Endothelial cell of umbilical vein (primary cell): Measurements from ENCODE around the gene TEDC1. TPM values are rescaled to one million over a fixed set of nuclear protein-coding genes. Genes with fewer than 3 reads are reported as not detected.

Source experiments
- BruUV-seq: library from RNA; stranded (reverse); fragments of 400-500 nt; replicated peaks from 2 replicates; lab custom pipeline; 2021; lab: Mats Ljungman, UMichigan
- CTCF ChIA-PET: fragments of 300-600, 350-600 bp; sonication (Branson Sonifier 250); formaldehyde crosslinking; loops from one replicate; lab custom pipeline; 2021; ENCODE audit warnings: antibody characterized with exemption, inconsistent platforms; lab: Charles Lee
- POLR2A ChIA-PET: fragments of 300-600, 350-600 bp; sonication (Branson Sonifier 250); formaldehyde crosslinking; loops from one replicate; lab custom pipeline; 2021; ENCODE audit warnings: antibody characterized with exemption, inconsistent platforms; lab: Charles Lee
- DNase-seq: peaks from one replicate; pipeline ENCODE4 v3.0.0-alpha.2; 2011; ENCODE audit warnings: low read depth, low spot score
- FAIRE-seq: peaks from 2 replicates; lab custom pipeline; 2011; peaks lifted over from hg19 to GRCh38; lab: Jason Lieb, UNC
- H2AFZ ChIP-seq: 2 replicates; pipeline ENCODE4 v1.6.0; 2012; ENCODE audit warnings: low read depth, low read length, control low read depth, inconsistent platforms
- H3K27ac ChIP-seq: 2 replicates; pipeline ENCODE4 v1.5.1; 2011; ENCODE audit warnings: low read depth, mild to moderate bottlenecking, control low read depth, low read length, moderate library complexity; ENCODE audit not compliant: insufficient read depth
- H3K27me3 ChIP-seq, 2 experiments: 2 replicates each; pipeline versions ENCODE4 v1.6.0 to v1.6.1; 2011; ENCODE audit warnings: low read length in 2 of 2, mixed read lengths in 1 of 2; ENCODE audit not compliant: control insufficient read depth in 2 of 2, insufficient read depth in 2 of 2
- H3K36me3 ChIP-seq, 2 experiments: 2 replicates in 1 of 2; 3 replicates in 1 of 2; pipeline ENCODE4 v1.5.1; 2011; ENCODE audit warnings: low read length in 2 of 2, mild to moderate bottlenecking in 1 of 2, moderate library complexity in 1 of 2; ENCODE audit not compliant: control insufficient read depth in 2 of 2, insufficient read depth in 2 of 2; ENCODE audit errors: extremely low read depth in 1 of 2
- H3K4me1 ChIP-seq: 3 replicates; pipeline ENCODE4 v1.5.1; 2011; ENCODE audit warnings: mild to moderate bottlenecking, low read length; ENCODE audit not compliant: control insufficient read depth, insufficient read depth; ENCODE audit errors: extremely low read depth
- H3K4me2 ChIP-seq: 2 replicates; pipeline ENCODE4 v1.6.1; 2011; ENCODE audit warnings: low read length, control low read depth, mixed read lengths; ENCODE audit not compliant: insufficient read depth
- H3K4me3 ChIP-seq, 3 experiments: fragments of 200-600 bp in 1 of 3; sonication (generic), shearing (Covaris generic) in 1 of 3; replicated peaks in 1 of 3; 2 replicates each; pipeline ENCODE4 v1.5.1; 2011 to 2016; ENCODE audit warnings: control low read depth in 3 of 3, low read length in 3 of 3, mild to moderate bottlenecking in 2 of 3, inconsistent platforms in 1 of 3, low read depth in 1 of 3, moderate library complexity in 1 of 3; ENCODE audit not compliant: insufficient read depth in 1 of 3
- H3K79me2 ChIP-seq: 2 replicates; pipeline ENCODE4 v1.6.0; 2012; ENCODE audit warnings: low read length, inconsistent platforms; ENCODE audit not compliant: control insufficient read depth, insufficient read depth
- H3K9ac ChIP-seq: replicated peaks from 2 replicates; pipeline ENCODE3; 2011; ENCODE audit warnings: low read length, control low read depth; ENCODE audit not compliant: insufficient read depth; ENCODE audit errors: extremely low read depth
- H3K9me1 ChIP-seq: replicated peaks from 3 replicates; pipeline ENCODE4 v1.6.0; 2011; ENCODE audit warnings: mild to moderate bottlenecking, low read length; ENCODE audit not compliant: control insufficient read depth, insufficient read depth; ENCODE audit errors: extremely low read depth
- H3K9me3 ChIP-seq: replicated peaks from 2 replicates; pipeline ENCODE4 v1.5.1; 2012; ENCODE audit warnings: low read length, inconsistent platforms; ENCODE audit not compliant: control insufficient read depth, insufficient read depth
- H4K20me1 ChIP-seq: replicated peaks from 2 replicates; pipeline ENCODE3; 2011; ENCODE audit warnings: mild to moderate bottlenecking, low read length; ENCODE audit not compliant: control insufficient read depth, insufficient read depth; ENCODE audit errors: extremely low read depth
- EZH2 ChIP-seq: IDR thresholded peaks from 2 replicates; pipeline ENCODE4 v1.6.1; 2012; ENCODE audit warnings: borderline replicate concordance, low read depth, mild to moderate bottlenecking, moderate library complexity, low read length, inconsistent platforms; ENCODE audit not compliant: severe bottlenecking
- FOS ChIP-seq: IDR thresholded peaks from 2 replicates; pipeline ENCODE4 v1.6.1; 2011; ENCODE audit warnings: mild to moderate bottlenecking, low read length, moderate library complexity, borderline replicate concordance; ENCODE audit not compliant: insufficient read depth
- GATA2 ChIP-seq: IDR thresholded peaks from 2 replicates; pipeline ENCODE4 v1.7.0; 2011; ENCODE audit warnings: low read depth, mild to moderate bottlenecking, moderate library complexity, mixed read lengths, low read length; ENCODE audit not compliant: insufficient read length, insufficient read depth
- JUN ChIP-seq: IDR thresholded peaks from 2 replicates; pipeline ENCODE4 v1.6.1; 2011; ENCODE audit warnings: borderline replicate concordance, low read depth; ENCODE audit not compliant: insufficient read length, insufficient read depth
- MYC ChIP-seq: IDR thresholded peaks from one replicate; pipeline ENCODE4 v1.6.1; 2011; ENCODE audit warnings: mild to moderate bottlenecking, low read depth, low read length
- POLR2A ChIP-seq: IDR thresholded peaks from 2 replicates; pipeline ENCODE4 v1.6.1; 2012; ENCODE audit warnings: low read depth, mild to moderate bottlenecking, control low read depth, low read length
- POLR2AphosphoS5 ChIP-seq: IDR thresholded peaks from 2 replicates; pipeline ENCODE4 v1.6.1; 2012; ENCODE audit warnings: low read depth, mild to moderate bottlenecking, control low read depth, low read length, moderate library complexity; ENCODE audit not compliant: insufficient read depth
- dilution Hi-C: fragments of 300-500 bp; cut with MboI; formaldehyde crosslinking; loops from one replicate; pipeline ENCODE4 v1.15.0; 2019; ENCODE audit warnings: low sequenced_read_pairs; ENCODE audit not compliant: extremely low pct_ligation_motif_present
- intact Hi-C: fragments of 100-400 bp; cut with micrococcal nuclease; formaldehyde crosslinking; loops from one replicate; pipeline ENCODE4 v1.10.0; 2022
- polyA plus RNA-seq, 4 experiments: library from polyadenylated mRNA; depleted of rRNA in 3 of 4; stranded (reverse) in 3 of 4; unstranded in 1 of 4; fragments of >200 nt; gene quantifications; 2 replicates each; pipeline versions ENCODE4 v1.2.1 to v1.2.3, GENCODE V29; 2011 to 2012; ENCODE audit warnings: missing spikeins in 1 of 4
- total RNA-seq: library from RNA; stranded (reverse); gene quantifications from 2 replicates; pipeline ENCODE4 v1.2.3, GENCODE V29; 2021
- TF ChIP-seq, protein P1 (sequence below), 2 donors: IDR thresholded peaks; 1 replicate in 1 of 2; 2 replicates in 1 of 2; pipeline ENCODE4 v1.5.1; 2011; ENCODE audit warnings: low read length in 2 of 2, mild to moderate bottlenecking in 2 of 2, moderate library complexity in 2 of 2, control low read depth in 1 of 2, inconsistent platforms in 1 of 2, low read depth in 1 of 2; ENCODE audit not compliant: insufficient read depth in 1 of 2; ENCODE audit errors: extremely low read depth in 1 of 2
- TF ChIP-seq, protein P2 (sequence below): IDR thresholded peaks from 2 replicates; pipeline ENCODE4 v1.6.1; 2011; ENCODE audit not compliant: insufficient read depth, insufficient read length

TEDC1 gene
- total and polyA plus RNA-seq, 2 donors (not counting 3 experiments of a cell fraction or from before 2014, with no cell fraction given) = 16.5 to 25.3 TPM

DNA sequence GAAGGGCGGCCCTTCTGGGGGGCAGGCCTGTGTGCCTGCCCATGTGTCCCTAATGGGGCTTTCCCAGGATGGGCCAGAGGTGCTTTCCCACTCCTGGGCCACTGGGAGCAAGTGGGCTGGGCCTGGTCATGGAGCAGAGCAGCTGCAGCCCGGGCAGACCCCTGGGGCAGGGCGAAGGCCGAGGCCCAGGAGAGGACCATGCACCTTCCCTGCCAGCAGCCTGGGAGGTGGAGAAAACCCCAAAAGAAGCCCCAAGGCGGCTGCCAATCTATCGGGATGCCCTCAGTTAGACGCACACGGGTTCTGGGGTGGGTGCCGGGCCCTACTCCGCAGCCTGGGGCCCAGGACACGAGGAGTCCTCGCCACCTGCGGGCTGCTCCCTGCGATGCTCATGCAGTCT lies 32.5 kb upstream of the TEDC1 start:
- Histone ChIP-seq H3K9ac (no peak overlapping the region), H3K4me3 (no peak overlapping the region), H3K79me2 (no peaks in the 10 kb centered on the region), H4K20me1 (no peaks in the 10 kb centered on the region), H3K9me1 (no peaks in the 10 kb centered on the region), H3K36me3 (peaks cover 2 to 58% of the 10 kb centered on the region in 2 experiments), H3K27ac (no peak overlapping the region), H2AFZ (no peak overlapping the region), H3K9me3 (no peaks in the 10 kb centered on the region), H3K27me3 (no peaks in the 10 kb centered on the region), H3K4me1 (no peaks in the 10 kb centered on the region), H3K4me2 (no peak overlapping the region)
- BruUV-seq = no TSS peak
- FAIRE-seq (no peak), DNase-seq (no peak)
- intact Hi-C loops = no loop called here
- CTCF ChIA-PET = interaction anchor here (0.9 to 2.4 kb wide), 2 partner anchors 9 to 10 kb away, joined by 3 to 8 read pairs; no protein-coding TSS in a partner anchor
- POLR2A ChIA-PET = no interaction called here
- dilution Hi-C loops = no loop called here
- TF ChIP-seq GATA2 (no peak), MYC (no peak), EZH2 (no peak), POLR2A (no peak), FOS (no peak), POLR2AphosphoS5 (no peak), JUN (no peak)
- TF ChIP-seq, protein P1, sequence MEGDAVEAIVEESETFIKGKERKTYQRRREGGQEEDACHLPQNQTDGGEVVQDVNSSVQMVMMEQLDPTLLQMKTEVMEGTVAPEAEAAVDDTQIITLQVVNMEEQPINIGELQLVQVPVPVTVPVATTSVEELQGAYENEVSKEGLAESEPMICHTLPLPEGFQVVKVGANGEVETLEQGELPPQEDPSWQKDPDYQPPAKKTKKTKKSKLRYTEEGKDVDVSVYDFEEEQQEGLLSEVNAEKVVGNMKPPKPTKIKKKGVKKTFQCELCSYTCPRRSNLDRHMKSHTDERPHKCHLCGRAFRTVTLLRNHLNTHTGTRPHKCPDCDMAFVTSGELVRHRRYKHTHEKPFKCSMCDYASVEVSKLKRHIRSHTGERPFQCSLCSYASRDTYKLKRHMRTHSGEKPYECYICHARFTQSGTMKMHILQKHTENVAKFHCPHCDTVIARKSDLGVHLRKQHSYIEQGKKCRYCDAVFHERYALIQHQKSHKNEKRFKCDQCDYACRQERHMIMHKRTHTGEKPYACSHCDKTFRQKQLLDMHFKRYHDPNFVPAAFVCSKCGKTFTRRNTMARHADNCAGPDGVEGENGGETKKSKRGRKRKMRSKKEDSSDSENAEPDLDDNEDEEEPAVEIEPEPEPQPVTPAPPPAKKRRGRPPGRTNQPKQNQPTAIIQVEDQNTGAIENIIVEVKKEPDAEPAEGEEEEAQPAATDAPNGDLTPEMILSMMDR (IDR thresholded peaks at IDR 0.05; ENCODE audit: extremely low read depth in 1 of 2, insufficient read depth in 1 of 2, low read depth in 1 of 2, low read length in 2 of 2) = no peak
- TF ChIP-seq, protein P2, sequence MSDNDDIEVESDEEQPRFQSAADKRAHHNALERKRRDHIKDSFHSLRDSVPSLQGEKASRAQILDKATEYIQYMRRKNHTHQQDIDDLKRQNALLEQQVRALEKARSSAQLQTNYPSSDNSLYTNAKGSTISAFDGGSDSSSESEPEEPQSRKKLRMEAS = no peak
